ENCODE results near the gene CHSY3.

CHSY3 gene

GRCh38 chr5:129951039-129951438 lies 46.8 kb downstream of the CHSY3 start:
- no peak for DNase-seq

GRCh38 chr5:129958581-129958980 lies 54.3 kb downstream of the CHSY3 start:
- no peak for DNase-seq

DNA sequence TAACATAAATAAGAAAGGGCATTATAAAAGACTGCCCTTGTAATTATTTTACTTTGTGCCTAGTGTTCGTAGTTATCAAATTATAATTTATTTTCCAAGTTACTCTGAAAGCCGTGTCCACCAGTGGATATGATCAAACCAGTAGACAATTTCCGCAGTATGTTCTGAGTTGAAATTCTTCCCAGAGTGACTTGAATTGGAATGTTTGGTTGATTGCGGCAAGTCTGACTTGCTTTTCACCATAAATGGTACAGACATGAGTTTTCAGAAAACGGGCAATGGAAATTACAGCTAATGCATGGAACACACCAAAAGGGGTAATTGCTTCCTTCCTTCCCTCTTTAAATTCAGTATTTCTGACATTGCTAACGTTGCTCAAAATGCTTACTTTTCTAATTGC lies 56.6 kb downstream of the CHSY3 start:
- no peak for DNase-seq

DNA sequence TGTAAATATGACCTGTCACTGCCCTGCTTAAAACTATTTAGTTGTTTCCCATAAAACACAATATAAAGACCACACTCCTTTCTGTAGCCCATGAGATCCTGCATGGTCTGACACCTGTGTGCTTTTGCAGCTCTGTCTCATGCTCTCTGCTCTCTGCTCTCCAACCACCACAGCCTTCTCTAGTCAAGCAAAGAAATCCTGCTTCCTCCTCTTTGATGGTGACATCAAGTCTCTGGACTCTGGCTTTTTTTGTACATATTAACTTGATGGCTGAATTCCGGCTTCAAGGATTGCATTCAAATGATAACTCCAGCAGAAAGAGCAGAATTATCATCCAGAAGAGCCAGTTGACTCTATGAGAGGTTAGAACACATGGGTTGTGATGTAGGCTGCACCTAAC lies 58.2 kb downstream of the CHSY3 start:
- DNase-seq: no peak

GRCh38 chr5:129963359-129963758 lies 59.1 kb downstream of the CHSY3 start:
- no peak for DNase-seq

DNA sequence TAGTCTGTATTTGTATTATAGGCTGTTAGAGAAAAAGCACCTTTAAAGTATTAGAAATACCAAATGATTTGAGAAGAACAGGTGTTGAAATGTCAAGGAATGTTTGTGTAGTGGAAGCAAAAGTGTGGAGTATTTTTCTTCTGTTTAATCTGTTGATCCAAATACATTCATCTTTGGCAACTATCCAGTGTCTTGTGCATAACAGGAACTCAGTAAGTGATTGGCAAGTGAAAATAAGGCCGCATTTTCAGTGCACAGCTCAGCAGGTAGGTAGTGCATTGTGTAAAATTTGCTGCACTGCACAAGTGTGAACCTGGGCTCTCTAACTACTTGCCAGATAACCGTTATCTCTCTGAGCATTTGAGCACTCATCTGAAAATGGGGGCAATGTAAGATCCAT lies 61.8 kb downstream of the CHSY3 start:
- DNase-seq: no peak

GRCh38 chr5:129971714-129972113 lies 67.4 kb downstream of the CHSY3 start:
- no peak for DNase-seq

GRCh38 chr5:129972465-129973141 lies 68.3 kb downstream of the CHSY3 start:
- no peak for DNase-seq

GRCh38 chr5:129973716-129974426 lies 69.6 kb downstream of the CHSY3 start:
- no peak for DNase-seq

DNA sequence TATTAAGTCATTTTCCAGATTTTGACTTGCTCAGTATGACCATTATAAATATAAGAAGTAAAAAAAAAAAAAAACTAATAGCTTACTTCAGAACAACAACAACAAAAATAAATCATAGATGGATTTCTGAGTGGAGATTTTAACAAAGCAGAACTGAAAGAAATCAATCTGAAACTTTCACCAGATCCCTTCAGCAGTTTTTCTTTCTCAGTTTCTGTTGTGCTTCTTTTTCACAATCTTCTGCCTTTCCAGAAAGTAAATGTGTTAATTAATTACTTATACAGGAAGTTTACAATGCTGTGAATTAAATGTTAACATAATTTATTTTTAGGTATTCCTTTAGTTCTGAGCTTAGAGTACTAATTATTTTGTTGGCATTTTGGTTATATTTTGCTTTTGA lies 73.5 kb downstream of the CHSY3 start:
- DNase-seq: no peak

- DNase-seq: no peak
Observed at GRCh38 chr5:129978270-129978669, 74.0 kb downstream of the CHSY3 start.

DNA sequence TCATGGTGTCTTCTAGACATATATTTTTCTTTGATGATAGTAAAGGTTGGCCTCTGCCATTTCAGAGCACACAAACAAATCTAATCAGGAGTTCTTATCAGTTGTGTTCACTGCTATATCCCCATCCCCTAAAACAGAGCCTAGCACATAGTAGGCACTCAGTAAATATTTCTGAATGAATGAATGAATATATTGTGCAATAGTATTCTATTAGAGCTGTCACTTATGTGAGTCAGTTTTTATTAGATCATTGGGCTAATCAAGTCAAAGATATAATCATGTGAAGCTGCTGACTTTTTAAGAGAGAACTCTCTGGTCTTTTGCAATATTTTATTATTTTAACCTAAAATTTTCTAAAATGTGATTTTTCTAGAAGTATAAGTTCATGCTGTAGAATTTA lies 84.2 kb downstream of the CHSY3 start:
- DNase-seq: no peak

DNA sequence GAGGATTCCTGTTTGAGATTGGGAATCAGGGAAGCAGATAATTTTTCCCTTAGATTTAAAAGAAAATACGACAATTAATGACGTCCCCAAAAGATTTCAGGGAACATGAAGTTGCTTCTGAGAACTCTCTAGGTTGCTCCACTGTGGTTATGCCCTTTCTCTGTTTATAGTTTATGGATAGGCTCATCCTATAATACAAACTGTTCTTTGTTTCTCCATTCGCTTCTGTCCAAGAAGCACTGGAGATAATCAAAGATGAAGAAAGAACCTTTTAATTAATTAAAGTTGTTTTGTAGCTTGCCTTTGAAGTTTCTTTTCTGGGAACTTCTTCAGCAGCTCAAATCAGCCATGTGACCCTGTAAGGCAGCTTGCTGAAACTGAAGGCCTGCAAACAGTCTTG lies 87.5 kb downstream of the CHSY3 start:
- no peak for DNase-seq

- DNase-seq: no peak
Observed at GRCh38 chr5:129996896-129997295, 92.6 kb downstream of the CHSY3 start.

- no peak for DNase-seq
Observed at GRCh38 chr5:130000460-130000859, 96.2 kb downstream of the CHSY3 start.

DNA sequence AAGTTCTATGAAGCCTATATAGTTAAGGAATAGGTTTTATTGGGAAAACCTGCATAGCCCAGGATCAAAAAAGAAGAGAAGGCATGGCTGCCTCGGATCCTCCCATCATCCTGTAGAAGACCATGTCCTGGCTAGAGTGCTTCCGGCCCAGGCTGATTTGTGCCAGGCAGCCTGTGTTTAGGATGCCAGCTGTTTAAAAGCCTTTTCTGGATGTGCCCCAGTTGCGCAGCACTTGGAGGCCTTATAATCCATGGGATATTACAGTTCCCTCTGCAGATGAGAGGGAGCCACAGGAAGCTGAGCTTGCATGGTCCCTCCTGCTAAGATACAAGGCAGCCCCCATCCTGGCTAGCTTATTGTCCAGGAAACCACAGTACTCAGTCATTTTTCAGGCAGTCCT lies 97.9 kb downstream of the CHSY3 start:
- no peak for DNase-seq

GRCh38 chr5:130002876-130003275 lies 98.6 kb downstream of the CHSY3 start:
- DNase-seq: no peak

- no peak for DNase-seq
Observed at GRCh38 chr5:130011986-130012385, 107.7 kb downstream of the CHSY3 start.

DNA sequence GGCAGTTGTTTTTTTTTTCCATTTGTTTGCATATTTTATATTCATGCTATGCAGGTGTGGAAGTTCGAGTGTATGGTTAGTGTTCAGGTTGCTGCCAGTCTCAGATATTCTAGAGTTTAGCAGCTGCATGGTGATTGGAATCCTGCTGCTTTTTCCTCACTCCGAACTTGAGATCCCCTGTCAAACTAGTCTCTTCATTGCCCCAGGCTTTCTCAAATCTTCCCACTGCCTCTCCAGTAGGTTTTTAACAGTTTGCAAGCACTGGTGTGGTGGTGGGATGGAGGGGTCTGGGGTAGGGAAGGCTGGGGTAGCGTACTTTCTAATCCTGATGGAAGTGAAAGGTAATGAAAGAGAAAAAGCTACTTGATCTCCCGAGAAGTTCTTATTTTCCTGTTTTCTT lies 112.9 kb downstream of the CHSY3 start:
- DNase-seq: no peak

DNA sequence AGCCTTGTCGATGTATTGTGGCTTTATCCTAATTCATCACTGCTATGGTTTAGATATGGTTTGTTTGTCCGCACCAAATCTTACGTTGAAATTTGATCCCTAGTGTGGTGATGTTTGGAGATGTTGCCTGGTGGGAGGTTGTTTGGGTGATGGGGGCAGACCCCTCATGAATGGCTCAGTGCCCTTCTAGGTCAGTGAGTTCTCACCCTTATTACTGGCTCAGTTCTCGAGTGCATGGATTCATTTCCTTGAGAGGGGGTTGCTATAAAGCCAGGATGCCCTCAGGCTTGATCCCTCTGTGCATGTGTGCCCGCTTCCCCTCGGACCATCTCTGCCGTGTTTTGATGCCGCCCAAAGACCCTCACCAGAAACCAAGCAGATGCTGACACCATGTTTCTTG lies 114.4 kb downstream of the CHSY3 start:
- no peak for DNase-seq

DNA sequence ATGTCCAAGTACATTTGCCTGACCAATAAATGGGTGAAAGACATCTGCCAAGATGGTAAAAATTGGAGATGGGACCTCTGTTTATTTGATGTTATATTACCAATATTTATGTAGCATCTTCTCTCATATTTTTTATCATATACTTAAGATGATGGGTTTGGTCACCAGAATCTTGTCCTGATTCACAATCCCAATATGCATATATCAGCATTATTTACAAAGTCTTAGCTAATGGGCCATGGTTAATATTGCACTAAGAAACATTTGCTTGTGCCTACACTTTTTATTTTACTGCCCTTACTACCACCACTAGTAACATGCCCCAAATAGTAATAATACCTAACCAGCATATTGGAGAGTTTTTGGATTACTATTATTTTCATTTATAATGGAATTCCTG lies 116.7 kb downstream of the CHSY3 start:
- DNase-seq: no peak

GRCh38 chr5:130021876-130022275 lies 117.6 kb downstream of the CHSY3 start:
- no peak for DNase-seq

DNA sequence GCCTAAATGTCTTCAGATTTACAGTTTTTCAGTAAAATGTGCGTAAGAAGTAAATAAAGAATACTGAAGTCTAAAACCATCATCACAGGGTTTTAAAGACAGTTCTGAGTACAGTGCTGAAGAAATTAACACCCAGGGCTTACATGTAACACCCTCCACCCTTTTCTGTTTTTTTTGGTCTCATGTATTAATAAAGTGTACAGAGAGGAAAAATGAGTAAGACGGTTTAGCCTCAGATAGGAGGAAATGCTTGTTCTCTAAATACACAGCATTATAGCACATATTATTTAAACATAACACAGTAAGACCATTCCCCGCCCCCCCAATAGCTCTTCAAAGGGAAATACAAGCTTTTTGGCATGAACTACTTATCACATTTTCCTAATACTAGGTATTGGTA lies 119.3 kb downstream of the CHSY3 start:
- no peak for DNase-seq

DNA sequence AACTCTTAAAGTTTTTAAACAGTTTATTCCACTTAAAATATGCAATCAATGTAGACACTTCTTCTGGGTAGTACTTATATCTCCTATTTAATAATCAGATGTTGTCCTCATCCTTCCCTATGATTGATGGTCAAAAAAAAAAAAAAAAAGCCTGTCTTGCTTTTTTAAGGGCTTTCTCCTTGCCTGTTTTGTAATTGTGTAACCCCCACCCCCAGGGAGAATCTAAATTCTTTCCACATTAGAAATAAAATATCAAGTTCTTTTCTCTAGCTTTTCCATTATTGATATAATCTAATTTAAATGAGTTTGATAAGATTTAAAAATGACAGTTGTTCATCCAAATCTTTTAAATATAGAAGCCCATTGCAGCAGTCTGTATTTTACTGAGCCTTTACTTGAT lies 119.7 kb downstream of the CHSY3 start:
- DNase-seq: no peak

GRCh38 chr5:130025511-130025910 lies 121.2 kb downstream of the CHSY3 start:
- no peak for DNase-seq

All from NCI-H2081 treated with DMSO at 0.1 percent for 48 hours (cell line).